A549 (cell line): ENCODE results near the gene NRXN3. TPM values are rescaled to one million over a fixed set of nuclear protein-coding genes. Genes with fewer than 3 reads are reported as not detected.
A peak's percentile ranks its signal among the peaks of the same experiment; 100 is the strongest.

ENCODE experiments used
- ATAC-seq, 2 experiments: fragments of 200-7000 bp in 1 of 2; fragments of >200 bp in 1 of 2; cut with Nextera tagmentation in 1 of 2; cut with Tn5 transposase in 1 of 2; 3 replicates each; pipeline versions ENCODE4 v1.8.0 to v1.9.1; 2018 to 2020; ENCODE audit warnings: mild to moderate bottlenecking in 1 of 2, moderate library complexity in 1 of 2
- CTCF ChIA-PET: fragments of 300-600 bp; sonication (Branson Sonifier 250); formaldehyde crosslinking; extraction: SDS; loops from one replicate; lab custom pipeline; 2021; ENCODE audit warnings: antibody characterized with exemption, inconsistent platforms; lab: Yijun Ruan, JAX
- POLR2A ChIA-PET: fragments of 350-600 bp; formaldehyde crosslinking; extraction: SDS; loops from one replicate; lab custom pipeline; 2021; ENCODE audit warnings: antibody characterized with exemption, inconsistent platforms; lab: Yijun Ruan, JAX
- DNase-seq, 2 experiments: peaks; one replicate each; pipeline versions ENCODE4 v3.0.0 to v3.0.0-alpha.2; 2011 to 2016; ENCODE audit warnings: low read depth in 1 of 2, low spot score in 1 of 2
- FAIRE-seq: peaks from 2 replicates; lab custom pipeline; 2011; peaks lifted over from hg19 to GRCh38; lab: Jason Lieb, UNC
- H3K27ac ChIP-seq, 2 experiments: fragments of >200 bp; sonication (Bioruptor Twin); formaldehyde crosslinking; 3 replicates each; pipeline ENCODE4 v1.5.1; 2016 to 2017
- H3K4me1 ChIP-seq: fragments of >200 bp; sonication (Bioruptor Twin); formaldehyde crosslinking; 3 replicates; pipeline ENCODE4 v1.6.1; 2016
- H3K4me2 ChIP-seq: fragments of >200 bp; sonication (Bioruptor Twin); formaldehyde crosslinking; 3 replicates; pipeline ENCODE4 v1.6.1; 2016
- H3K4me3 ChIP-seq: fragments of >200 bp; sonication (Bioruptor Twin); formaldehyde crosslinking; 3 replicates; pipeline ENCODE4 v1.5.1; 2016
- H3K9me3 ChIP-seq: fragments of >200 bp; sonication (Bioruptor Twin); formaldehyde crosslinking; 3 replicates; pipeline ENCODE4 v1.6.1; 2016
- CBX2 ChIP-seq: fragments of 200-600 bp; sonication (generic); IDR thresholded peaks from 2 replicates; pipeline ENCODE4 v1.6.1; 2016; ENCODE audit warnings: low read depth, mild to moderate bottlenecking, borderline replicate concordance
- CEBPB ChIP-seq, 2 experiments: fragments of >200 bp in 1 of 2; sonication (Bioruptor Twin) in 1 of 2; formaldehyde crosslinking in 1 of 2; IDR thresholded peaks; 2 replicates each; pipeline ENCODE4 v1.6.1; 2012 to 2016
- EHMT2 ChIP-seq: fragments of 200-600 bp; sonication (generic); IDR thresholded peaks from 2 replicates; pipeline ENCODE4 v1.6.1; 2016; ENCODE audit warnings: antibody characterized with exemption, low read depth, mild to moderate bottlenecking, moderate library complexity
- EP300 ChIP-seq, 2 experiments: fragments of >200 bp; sonication (Bioruptor Twin); formaldehyde crosslinking; IDR thresholded peaks; 2 replicates in 1 of 2; 3 replicates in 1 of 2; pipeline ENCODE4 v1.6.1; 2016 to 2017
- FOSL2 ChIP-seq, 2 experiments: fragments of 450-650 bp in 1 of 2; fragments of >200 bp in 1 of 2; sonication (Bioruptor Twin) in 1 of 2; formaldehyde crosslinking; IDR thresholded peaks; 2 replicates each; pipeline versions ENCODE4 v1.5.0 to v1.6.1; 2016 to 2020; ENCODE audit warnings: mild to moderate bottlenecking in 1 of 2, moderate library complexity in 1 of 2
- GATA3 ChIP-seq: IDR thresholded peaks from 2 replicates; pipeline ENCODE4 v1.6.1; 2012; ENCODE audit warnings: borderline replicate concordance
- HOXA7 ChIP-seq: fragments of 250-450 bp; sonication (Bioruptor Pico); IDR thresholded peaks from 2 replicates; pipeline ENCODE4 v1.5.0; 2020; ENCODE audit warnings: mild to moderate bottlenecking, moderate library complexity
- JUNB ChIP-seq: fragments of >200 bp; sonication (Bioruptor Twin); formaldehyde crosslinking; IDR thresholded peaks from 2 replicates; pipeline ENCODE4 v1.6.1; 2016
- KDM1A ChIP-seq: fragments of 200-600 bp; sonication (generic); IDR thresholded peaks from 2 replicates; pipeline ENCODE4 v1.6.1; 2016; ENCODE audit warnings: low read depth, mild to moderate bottlenecking
- KDM5A ChIP-seq: fragments of 200-600 bp; sonication (generic); IDR thresholded peaks from 2 replicates; pipeline ENCODE4 v1.6.1; 2016; ENCODE audit warnings: antibody characterized with exemption, mild to moderate bottlenecking
- MAX ChIP-seq: IDR thresholded peaks from 2 replicates; pipeline ENCODE4 v1.6.1; 2012
- NPAS2 ChIP-seq: fragments of 250-450 bp; sonication (Bioruptor Pico); IDR thresholded peaks from 2 replicates; pipeline ENCODE4 v1.8.0; 2022; ENCODE audit warnings: mild to moderate bottlenecking, moderate library complexity, borderline replicate concordance
- PHF8 ChIP-seq: fragments of 200-600 bp; sonication (generic); IDR thresholded peaks from 2 replicates; pipeline ENCODE4 v1.6.1; 2016; ENCODE audit warnings: low read depth, mild to moderate bottlenecking, antibody characterized with exemption, moderate library complexity, borderline replicate concordance
- RCOR1 ChIP-seq: fragments of 150-350 bp; IDR thresholded peaks from 2 replicates; pipeline ENCODE4 v1.6.1; 2014; ENCODE audit warnings: antibody characterized with exemption, low read length, low read depth
- RFX5 ChIP-seq: fragments of 450-650 bp; IDR thresholded peaks from 2 replicates; pipeline ENCODE4 v1.7.1; 2014; ENCODE audit warnings: antibody characterized with exemption, mild to moderate bottlenecking, moderate library complexity
- SMC3 ChIP-seq: fragments of >200 bp; sonication (Bioruptor Twin); formaldehyde crosslinking; IDR thresholded peaks from 3 replicates; pipeline ENCODE4 v1.6.1; 2018; ENCODE audit warnings: inconsistent platforms
- USF2 ChIP-seq: fragments of 450-650 bp; IDR thresholded peaks from 2 replicates; pipeline ENCODE4 v1.6.1; 2014; ENCODE audit warnings: antibody characterized with exemption
- ZC3H11A ChIP-seq: fragments of 450-650 bp; IDR thresholded peaks from 2 replicates; pipeline ENCODE4 v1.6.1; 2014; ENCODE audit warnings: antibody characterized with exemption, mild to moderate bottlenecking
- ZFP36 ChIP-seq: fragments of 450-650 bp; IDR thresholded peaks from 2 replicates; pipeline ENCODE4 v1.6.1; 2014; ENCODE audit warnings: borderline replicate concordance; ENCODE audit not compliant: partially characterized antibody
- whole genome bisulfite sequencing: methylation state at CpG from one replicate; pipeline ENCODE4 v1.1.6; 2017; ENCODE audit errors: missing lambda C conversion rate; 5-methylcytosine and 5-hydroxymethylcytosine counted together
- polyA plus RNA-seq, 4 experiments: library from polyadenylated mRNA; depleted of rRNA in 3 of 4; stranded (reverse); fragments of >200 nt; fragmentation: RNase III in 1 of 4; extraction: RNeasy Plus Mini Kit Qiagen cat#74134 plus additional on column Dnase treatment in 1 of 4; gene quantifications; 2 replicates in 3 of 4; 3 replicates in 1 of 4; pipeline ENCODE4 v1.2.3, GENCODE V29; 2011 to 2017
- TF ChIP-seq, protein P1 (sequence below): IDR thresholded peaks from 2 replicates; pipeline ENCODE4 v1.6.1; 2012; ENCODE audit warnings: low read depth, borderline replicate concordance

The NRXN3 gene
- polyA plus RNA-seq, 2 of the 4 experiments (the other 2 are of a cell fraction), result 0.62 to 2.3 TPM

DNA sequence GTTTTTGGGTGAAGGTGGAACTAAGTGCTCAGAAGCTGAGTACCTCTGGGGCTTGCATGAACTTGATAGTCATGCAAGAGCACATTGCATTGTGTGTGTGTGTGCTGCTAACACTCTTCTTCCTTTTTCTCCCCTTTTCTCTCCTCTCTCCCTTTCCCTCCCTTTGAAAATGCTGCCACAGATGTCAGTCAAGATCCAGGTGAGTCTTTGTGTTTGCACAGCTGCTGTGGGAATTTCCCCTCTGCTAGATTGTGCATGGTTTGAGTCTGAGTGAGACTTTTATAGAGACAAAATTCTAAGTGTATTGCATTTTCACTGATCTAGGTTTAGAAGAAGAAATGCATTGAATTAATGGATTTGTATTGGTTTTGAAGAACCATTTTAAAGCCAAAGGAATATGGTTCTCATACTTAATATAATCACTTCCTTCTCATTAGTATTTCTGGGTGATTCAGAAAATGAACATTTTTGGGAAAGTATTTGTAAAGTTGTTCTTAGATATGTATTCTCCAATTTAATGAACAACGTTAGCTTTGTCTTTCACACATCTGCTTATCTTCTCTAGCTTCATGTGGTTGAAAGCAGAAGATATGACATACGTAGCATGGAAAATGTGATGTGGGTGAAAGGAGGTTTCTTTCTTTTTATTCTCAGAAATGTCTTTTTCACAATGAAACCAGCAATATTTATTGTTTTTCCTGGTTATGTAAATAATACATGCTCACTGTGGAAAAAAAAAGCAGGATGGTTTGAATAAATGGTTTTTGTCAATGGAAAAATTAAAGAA lies 108.5 kb downstream of the NRXN3 start:
- WGBS, result 12% methylated on average over 2 of the region's 2 CpGs
- H3K4me3 ChIP-seq, result no peak overlapping the region
- FAIRE-seq, result no peak

GRCh38 chr14:78282437-78282836 lies 112.3 kb downstream of the NRXN3 start:
- Histone ChIP-seq H3K4me3 (no peak overlapping the region), H3K4me1 (no peaks in the 10 kb centered on the region), H3K4me2 (no peak overlapping the region), H3K27ac (no peak overlapping the region), H3K9me3 (no peaks in the 10 kb centered on the region; the same call in 2 of the 3 replicates)
- WGBS, result 61% methylated on average over 6 of the region's 6 CpGs
- POLR2A ChIA-PET, result no interaction called here
- CTCF ChIA-PET, result no interaction called here
- DNase-seq, result no peak
- no peak for TF ChIP-seq CEBPB (IDR thresholded peaks at IDR 0.05)
- TF ChIP-seq ZFP36, result no peak
- no peak for FAIRE-seq
- no peak for ATAC-seq

More for the DNA sequence above, 108.5 kb downstream of the NRXN3 start:
- no peak overlapping the region for H3K27ac ChIP-seq
- DNase-seq, result no peak
- CTCF ChIA-PET, result no interaction called here
- TF ChIP-seq EP300 (IDR thresholded peaks at IDR 0.05) (no peak), NPAS2 (CRISPR knock-in tag) (no peak), KDM5A (no peak), USF2 (no peak), EHMT2 (no peak), MAX (no peak), KDM1A (no peak), SMC3 (no peak), ZC3H11A (no peak), FOSL2 (IDR thresholded peaks at IDR 0.05) (no peak), FOSL2 (CRISPR knock-in tag; IDR thresholded peaks at IDR 0.05) (no peak), RCOR1 (no peak)
- H3K9me3 ChIP-seq, result no peaks in the 10 kb centered on the region
- no peaks in the 10 kb centered on the region for H3K4me1 ChIP-seq
- no peak overlapping the region for H3K4me2 ChIP-seq
- POLR2A ChIA-PET, result no interaction called here
- ATAC-seq, result no peak

- TF ChIP-seq RCOR1 (no peak), RFX5 (no peak), GATA3 (no peak), MAX (no peak), PHF8 (no peak), HOXA7 (no peak), JUNB (no peak), CBX2 (no peak), FOSL2 (IDR thresholded peaks at IDR 0.05) (no peak), FOSL2 (CRISPR knock-in tag; IDR thresholded peaks at IDR 0.05) (no peak)
- TF ChIP-seq, protein P1, sequence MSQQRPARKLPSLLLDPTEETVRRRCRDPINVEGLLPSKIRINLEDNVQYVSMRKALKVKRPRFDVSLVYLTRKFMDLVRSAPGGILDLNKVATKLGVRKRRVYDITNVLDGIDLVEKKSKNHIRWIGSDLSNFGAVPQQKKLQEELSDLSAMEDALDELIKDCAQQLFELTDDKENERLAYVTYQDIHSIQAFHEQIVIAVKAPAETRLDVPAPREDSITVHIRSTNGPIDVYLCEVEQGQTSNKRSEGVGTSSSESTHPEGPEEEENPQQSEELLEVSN, result no peak
- POLR2A ChIA-PET, result no interaction called here
- WGBS, result 20% methylated on average over 3 of the region's 3 CpGs
- CTCF ChIA-PET, result interaction anchor here (1.6 to 1.7 kb wide), 2 partner anchors 13 to 63 kb away, joined by 4 to 5 read pairs; no protein-coding TSS in a partner anchor
- Histone ChIP-seq H3K4me1 (no peaks in the 10 kb centered on the region), H3K27ac (no peak overlapping the region), H3K9me3 (no peaks in the 10 kb centered on the region; the same call in 2 of the 3 replicates), H3K4me3 (no peak overlapping the region), H3K4me2 (no peak overlapping the region)
- FAIRE-seq, result no peak
- peak in 1 of 2 experiments; percentile 19; a peak in 1 of 6 replicates for ATAC-seq
- no peak for DNase-seq
Measured at GRCh38 chr14:78286210-78286609, 116.0 kb downstream of the NRXN3 start.
